Naive B cell (primary cell): ENCODE data around the gene CD19. TPM values are rescaled to one million over a fixed set of nuclear protein-coding genes. Genes with fewer than 3 reads are reported as not detected.

Experiments
- ATAC-seq, 2 donors: fragments of 150-1000 bp; cut with Tn5 transposase; 2 replicates each; pipeline ENCODE4 v1.10.0; 2021; ENCODE audit warnings: low read depth in 2 of 2, mild to moderate bottlenecking in 2 of 2, moderate library complexity in 2 of 2
- DNase-seq: peaks from one replicate; pipeline ENCODE4 v3.0.0; 2022
- H3K27ac Mint-ChIP-seq, 6 donors: one replicate each; pipeline ENCODE4 v1.8.0; 2020 to 2022; ENCODE audit warnings: mild to moderate bottlenecking in 6 of 6, mixed read lengths in 6 of 6, moderate library complexity in 5 of 6, inconsistent platforms in 2 of 6
- H3K27me3 Mint-ChIP-seq, 3 donors: one replicate each; pipeline ENCODE4 v1.8.0; 2021 to 2022; ENCODE audit warnings: mixed read lengths in 3 of 3, mild to moderate bottlenecking in 1 of 3
- H3K36me3 Mint-ChIP-seq, 2 donors: one replicate each; pipeline ENCODE4 v1.8.0; 2020 to 2022; ENCODE audit warnings: mixed read lengths in 2 of 2, inconsistent platforms in 1 of 2, mild to moderate bottlenecking in 1 of 2
- H3K4me1 Mint-ChIP-seq, 3 donors: one replicate each; pipeline ENCODE4 v1.8.0; 2020 to 2022; ENCODE audit warnings: mixed read lengths in 3 of 3, inconsistent platforms in 1 of 3, mild to moderate bottlenecking in 1 of 3, moderate library complexity in 1 of 3
- H3K4me3 Mint-ChIP-seq, 8 donors: one replicate each; pipeline ENCODE4 v1.8.0; 2020 to 2022; ENCODE audit warnings: mild to moderate bottlenecking in 8 of 8, mixed read lengths in 8 of 8, moderate library complexity in 8 of 8, inconsistent platforms in 2 of 8
- H3K9me3 Mint-ChIP-seq, 7 donors: one replicate each; pipeline ENCODE4 v1.8.0; 2020 to 2022; ENCODE audit warnings: mixed read lengths in 7 of 7, mild to moderate bottlenecking in 5 of 7, inconsistent platforms in 2 of 7, moderate library complexity in 1 of 7
- polyA plus RNA-seq, 6 donors: library from polyadenylated mRNA; unstranded; fragments of 300-500 nt; fragmentation: Illumina TruSeq; gene quantifications; one replicate each; pipeline ENCODE4 v1.2.3, GENCODE V29; 2021; ENCODE audit warnings: low read depth in 6 of 6

The CD19 gene
- polyA plus RNA-seq, 6 donors from 2014 or later, result 280 to 597 (median 354) TPM

DNA sequence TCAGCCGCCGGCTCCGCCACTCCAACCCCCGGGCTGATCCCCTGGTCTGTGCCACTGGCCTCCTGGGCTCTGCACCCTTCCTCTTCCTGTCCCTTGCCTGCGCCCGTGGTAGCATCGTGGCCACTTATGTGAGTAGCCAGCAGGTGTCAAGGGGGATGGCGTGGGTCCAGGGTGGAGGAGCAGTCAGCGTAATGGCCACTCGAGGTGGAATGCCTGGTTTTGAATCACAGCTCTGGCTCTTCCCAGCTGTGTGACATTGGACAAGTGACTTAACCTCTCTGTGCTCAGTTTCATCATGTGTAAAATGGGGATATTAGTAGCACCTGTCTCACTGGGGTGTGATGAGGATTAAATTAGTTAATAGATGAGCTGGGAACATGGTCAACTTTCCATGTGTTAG, 50.6 kb downstream of the CD19 start:
- DNase-seq, result no peak
- H3K4me1 Mint-ChIP-seq, result peaks cover 29 to 42% (median 41%) of the 10 kb centered on the region in 3 donors
- no peak overlapping the region for H3K27ac Mint-ChIP-seq
- H3K4me3 Mint-ChIP-seq, result no peak overlapping the region
- H3K9me3 Mint-ChIP-seq, result peaks cover 4 to 7% (median 5%) of the 10 kb centered on the region in 7 donors
- peaks cover 4 to 12% (median 7%) of the 10 kb centered on the region in 3 donors for H3K27me3 Mint-ChIP-seq
- ATAC-seq, result no peak
- H3K36me3 Mint-ChIP-seq, result peaks cover 17 to 42% of the 10 kb centered on the region in 2 donors

DNA sequence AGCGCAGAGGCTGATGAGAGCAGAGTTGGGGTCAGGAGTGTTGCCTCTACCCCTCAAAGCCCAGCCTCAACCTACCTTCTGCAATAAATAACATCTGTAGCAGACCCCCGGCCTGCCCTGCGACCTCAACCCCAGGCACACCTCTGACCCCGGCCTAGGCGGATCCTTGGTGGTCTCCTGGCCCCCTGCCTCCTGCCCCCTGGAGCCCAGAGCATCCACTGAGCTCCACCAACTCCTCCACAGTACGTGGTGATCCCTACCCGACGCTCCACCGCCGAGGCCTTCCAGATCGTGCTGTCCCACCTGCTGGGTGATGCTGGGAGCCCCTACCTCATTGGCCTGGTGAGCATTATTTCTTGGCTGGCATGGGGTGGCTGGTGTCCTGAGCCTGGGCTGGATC, 51.2 kb downstream of the CD19 start:
- H3K4me1 Mint-ChIP-seq, result peaks cover 24 to 37% (median 36%) of the 10 kb centered on the region in 3 donors

DNA sequence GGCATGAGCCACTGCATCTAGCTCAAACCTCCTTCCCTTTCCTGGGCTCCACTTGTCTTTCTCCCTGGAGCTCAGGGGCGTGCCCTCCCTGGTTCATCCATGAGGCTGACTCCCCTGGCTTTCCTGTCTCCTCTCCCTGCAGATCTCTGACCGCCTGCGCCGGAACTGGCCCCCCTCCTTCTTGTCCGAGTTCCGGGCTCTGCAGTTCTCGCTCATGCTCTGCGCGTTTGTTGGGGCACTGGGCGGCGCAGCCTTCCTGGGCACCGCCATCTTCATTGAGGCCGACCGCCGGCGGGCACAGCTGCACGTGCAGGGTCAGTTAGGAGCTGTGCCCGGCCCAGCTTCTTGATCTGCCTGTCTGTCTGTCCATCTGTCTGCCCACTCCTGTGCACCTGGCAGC, 51.9 kb downstream of the CD19 start:
- Mint-ChIP-seq H3K9me3 (peaks cover 5 to 9% (median 8%) of the 10 kb centered on the region in 7 donors), H3K36me3 (peaks cover 16 to 42% of the 10 kb centered on the region in 2 donors), H3K4me1 (peaks cover 17 to 30% (median 29%) of the 10 kb centered on the region in 3 donors), H3K27me3 (peaks cover 4 to 12% (median 7%) of the 10 kb centered on the region in 3 donors), H3K27ac (peak overlapping the region in 1 of 6 donors; percentile 63), H3K4me3 (peak overlapping the region in 4 of 8 donors; percentile 1 to 53 (median 23))
- DNase-seq (no peak), ATAC-seq (no peak)

More for the DNA sequence above, 51.2 kb downstream of the CD19 start:
- Mint-ChIP-seq H3K9me3 (peaks cover 5 to 9% (median 8%) of the 10 kb centered on the region in 7 donors), H3K27ac (no peak overlapping the region), H3K27me3 (peaks cover 4 to 12% (median 7%) of the 10 kb centered on the region in 3 donors), H3K4me3 (no peak overlapping the region), H3K36me3 (peaks cover 20 to 48% of the 10 kb centered on the region in 2 donors)
- no peak for DNase-seq
- no peak for ATAC-seq

DNA sequence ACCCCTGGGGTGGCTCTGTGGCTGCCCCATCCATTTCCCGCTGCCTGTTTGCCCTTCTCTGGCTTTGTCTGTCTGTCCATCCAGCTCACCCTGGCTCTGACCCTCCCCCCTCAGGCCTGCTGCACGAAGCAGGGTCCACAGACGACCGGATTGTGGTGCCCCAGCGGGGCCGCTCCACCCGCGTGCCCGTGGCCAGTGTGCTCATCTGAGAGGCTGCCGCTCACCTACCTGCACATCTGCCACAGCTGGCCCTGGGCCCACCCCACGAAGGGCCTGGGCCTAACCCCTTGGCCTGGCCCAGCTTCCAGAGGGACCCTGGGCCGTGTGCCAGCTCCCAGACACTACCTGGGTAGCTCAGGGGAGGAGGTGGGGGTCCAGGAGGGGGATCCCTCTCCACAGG, 52.3 kb downstream of the CD19 start:
- Mint-ChIP-seq H3K27me3 (peaks cover 4 to 12% (median 7%) of the 10 kb centered on the region in 3 donors), H3K4me1 (peaks cover 17 to 30% (median 28%) of the 10 kb centered on the region in 3 donors), H3K27ac (no peak overlapping the region), H3K4me3 (peak overlapping the region in 4 of 8 donors; percentile 1 to 71 (median 38)), H3K36me3 (peaks cover 15 to 40% of the 10 kb centered on the region in 2 donors), H3K9me3 (peaks cover 5 to 9% (median 8%) of the 10 kb centered on the region in 7 donors)
- ATAC-seq, result no peak
- no peak for DNase-seq

DNA sequence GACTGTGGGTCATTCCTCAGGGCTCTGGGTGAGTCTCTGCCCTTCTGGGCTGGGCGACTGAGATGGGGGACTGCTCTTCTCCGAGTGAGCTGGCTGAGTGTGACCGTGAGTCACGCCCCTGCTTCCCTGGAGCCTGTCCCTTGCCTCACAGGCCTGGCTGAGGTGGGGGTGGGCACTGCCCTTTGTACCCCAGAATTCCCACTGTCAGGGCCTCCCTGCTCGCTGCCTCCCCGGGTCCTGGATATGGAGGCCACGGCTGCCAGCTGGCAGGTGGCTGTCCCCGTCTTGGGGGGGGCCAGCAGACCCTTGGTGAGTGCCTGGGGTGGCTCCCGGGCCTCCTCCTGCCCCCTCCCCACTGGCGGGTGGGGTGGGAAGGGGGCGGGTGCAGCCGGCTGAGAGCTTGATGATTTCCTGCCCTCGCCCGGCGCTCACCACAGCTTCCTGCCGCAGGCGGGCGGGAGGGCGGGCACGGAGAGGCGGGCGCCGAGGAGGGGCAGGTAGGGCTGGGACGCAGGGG, 52.9 kb downstream of the CD19 start, which contains the start of gene LAT:
Gene LAT (plus strand): TSS at position 434 of the 517 bp plus-strand sequence. CDS start 366 bp downstream, outside the sequence.
- H3K9me3 Mint-ChIP-seq, result peaks cover 5 to 9% (median 8%) of the 10 kb centered on the region in 7 donors
- peaks cover 17 to 30% (median 28%) of the 10 kb centered on the region in 3 donors for H3K4me1 Mint-ChIP-seq
- H3K27ac Mint-ChIP-seq, result peak within 1 kb of the TSS in 1 of 6 donors; percentile 56
- DNase-seq (peak; percentile 40), ATAC-seq (peak; percentile 87 to 93)
- peak within 1 kb of the TSS; percentile 20 to 81 (median 72) for H3K4me3 Mint-ChIP-seq
- peaks cover 15 to 40% of the 10 kb centered on the region in 2 donors for H3K36me3 Mint-ChIP-seq
- peaks cover 4 to 12% (median 7%) of the 10 kb centered on the region in 3 donors for H3K27me3 Mint-ChIP-seq

DNA sequence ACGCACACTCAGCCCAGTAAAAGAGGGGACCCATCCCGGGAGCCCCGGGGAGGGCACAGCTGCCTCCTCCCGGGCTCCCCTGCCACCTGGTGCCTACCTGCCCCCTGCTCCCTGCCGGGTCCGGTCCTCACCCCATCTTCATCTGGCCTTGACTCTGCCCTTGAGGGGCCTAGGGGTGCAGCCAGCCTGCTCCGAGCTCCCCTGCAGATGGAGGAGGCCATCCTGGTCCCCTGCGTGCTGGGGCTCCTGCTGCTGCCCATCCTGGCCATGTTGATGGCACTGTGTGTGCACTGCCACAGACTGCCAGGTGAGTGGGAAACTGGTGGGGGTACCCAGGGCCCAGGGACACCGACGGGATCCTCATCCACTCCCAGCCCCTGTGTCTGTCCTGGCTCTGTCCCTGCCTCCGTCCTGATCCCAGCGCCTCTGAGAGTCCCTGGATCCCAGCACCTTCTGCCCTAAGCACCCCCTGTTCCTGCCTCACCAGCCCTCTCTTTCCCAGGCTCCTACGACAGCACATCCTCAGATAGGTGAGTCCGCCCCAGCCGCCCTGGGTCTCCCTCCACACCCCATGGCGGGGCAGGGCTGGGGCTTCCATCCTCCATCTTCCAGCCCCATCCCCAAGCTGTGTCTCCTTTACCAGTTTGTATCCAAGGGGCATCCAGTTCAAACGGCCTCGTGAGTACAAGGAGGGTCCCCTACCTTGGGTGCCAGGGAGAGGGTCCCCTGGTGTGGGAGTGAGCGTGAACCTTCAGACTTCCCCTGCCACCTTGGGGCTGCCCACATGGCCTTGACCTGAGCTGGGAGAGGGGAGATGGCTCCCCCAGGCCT, 53.7 kb downstream of the CD19 start:
- peaks cover 5 to 9% (median 8%) of the 10 kb centered on the region in 7 donors for H3K9me3 Mint-ChIP-seq
- DNase-seq (no peak), ATAC-seq (peak; percentile 10 to 15)
- H3K27me3 Mint-ChIP-seq, result peaks cover 4 to 12% (median 7%) of the 10 kb centered on the region in 3 donors
- peaks cover 15 to 40% of the 10 kb centered on the region in 2 donors for H3K36me3 Mint-ChIP-seq
- H3K4me1 Mint-ChIP-seq, result peaks cover 17 to 30% (median 28%) of the 10 kb centered on the region in 3 donors
- peak overlapping the region in 1 of 6 donors; percentile 56 for H3K27ac Mint-ChIP-seq
- H3K4me3 Mint-ChIP-seq, result peak overlapping the region in 7 of 8 donors; percentile 20 to 81 (median 73)

DNA sequence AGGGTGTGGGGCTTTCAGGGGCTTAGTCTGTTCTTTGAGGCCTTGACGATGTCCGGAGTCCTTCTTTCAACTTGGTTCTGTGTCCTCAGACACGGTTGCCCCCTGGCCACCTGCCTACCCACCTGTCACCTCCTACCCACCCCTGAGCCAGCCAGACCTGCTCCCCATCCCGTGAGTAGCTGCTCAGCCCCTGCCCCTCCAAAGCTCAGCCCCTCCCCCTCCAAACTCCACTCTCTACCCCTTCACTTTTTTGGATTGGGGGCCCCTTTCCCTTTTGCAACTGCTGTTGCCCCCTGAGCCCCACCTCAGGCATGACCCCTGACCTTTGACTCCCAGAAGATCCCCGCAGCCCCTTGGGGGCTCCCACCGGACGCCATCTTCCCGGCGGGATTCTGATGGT, 54.3 kb downstream of the CD19 start:
- DNase-seq, result no peak
- no peak for ATAC-seq
- Mint-ChIP-seq H3K27ac (no peak overlapping the region), H3K4me3 (peak overlapping the region in 4 of 8 donors; percentile 22 to 79 (median 74)), H3K9me3 (peaks cover 5 to 9% (median 8%) of the 10 kb centered on the region in 7 donors), H3K36me3 (peaks cover 15 to 40% of the 10 kb centered on the region in 2 donors), H3K27me3 (peaks cover 4 to 12% (median 7%) of the 10 kb centered on the region in 3 donors), H3K4me1 (peaks cover 17 to 30% (median 28%) of the 10 kb centered on the region in 3 donors)

DNA sequence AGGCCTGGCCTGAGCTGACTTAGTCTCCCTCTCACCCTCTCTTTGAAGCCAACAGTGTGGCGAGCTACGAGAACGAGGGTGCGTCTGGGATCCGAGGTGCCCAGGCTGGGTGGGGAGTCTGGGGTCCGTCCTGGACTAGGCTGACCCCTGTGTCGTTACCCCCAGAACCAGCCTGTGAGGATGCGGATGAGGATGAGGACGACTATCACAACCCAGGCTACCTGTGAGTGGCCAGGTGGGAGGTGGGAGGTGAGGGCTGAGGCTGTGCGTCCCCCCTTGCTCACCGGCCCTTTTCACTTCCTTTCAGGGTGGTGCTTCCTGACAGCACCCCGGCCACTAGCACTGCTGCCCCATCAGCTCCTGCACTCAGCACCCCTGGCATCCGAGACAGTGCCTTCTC, 54.7 kb downstream of the CD19 start:
- ATAC-seq, result no peak
- no peak for DNase-seq
- H3K27me3 Mint-ChIP-seq, result peaks cover 4 to 12% (median 7%) of the 10 kb centered on the region in 3 donors
- no peak overlapping the region for H3K27ac Mint-ChIP-seq
- peaks cover 15 to 38% of the 10 kb centered on the region in 2 donors for H3K36me3 Mint-ChIP-seq
- H3K9me3 Mint-ChIP-seq, result peaks cover 5 to 9% (median 8%) of the 10 kb centered on the region in 7 donors
- H3K4me3 Mint-ChIP-seq, result no peak overlapping the region
- peaks cover 17 to 30% (median 28%) of the 10 kb centered on the region in 3 donors for H3K4me1 Mint-ChIP-seq

DNA sequence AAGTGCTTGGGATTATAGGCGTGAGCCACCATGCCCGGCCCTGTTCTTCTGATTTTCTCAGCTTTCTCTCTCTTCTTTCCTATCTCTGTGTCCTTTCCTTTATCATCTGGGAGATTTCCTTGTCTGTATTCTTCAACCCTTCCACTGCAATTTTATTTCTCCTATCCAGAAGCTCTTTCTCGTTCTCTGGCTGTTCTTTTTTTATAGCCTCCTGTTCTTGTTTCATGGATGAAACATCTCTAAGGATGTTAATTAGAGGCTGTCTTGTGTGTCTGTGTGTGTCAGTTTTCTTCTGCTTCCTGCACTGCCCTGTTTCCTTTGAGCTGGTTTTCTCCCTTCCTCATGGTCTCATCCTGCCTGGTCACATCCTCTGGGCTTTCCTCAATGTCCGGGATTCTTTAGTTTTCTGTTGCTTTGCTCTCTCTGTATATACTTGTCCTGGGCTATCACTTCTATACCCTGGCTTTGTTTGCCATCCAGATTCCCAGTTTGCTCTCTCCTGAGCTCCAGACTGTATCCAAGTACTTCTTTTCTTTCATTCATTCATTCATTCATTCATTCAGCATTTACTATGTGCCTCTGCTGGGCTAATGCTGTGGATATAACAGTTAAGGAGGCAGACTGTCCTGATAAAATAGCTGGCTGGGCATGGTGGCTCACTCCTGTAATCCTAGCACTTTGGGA, 55.5 kb downstream of the CD19 start:
- peaks cover 17 to 30% (median 28%) of the 10 kb centered on the region in 3 donors for H3K4me1 Mint-ChIP-seq
- ATAC-seq (no peak), DNase-seq (no peak)
- peaks cover 4 to 12% (median 7%) of the 10 kb centered on the region in 3 donors for H3K27me3 Mint-ChIP-seq
- H3K36me3 Mint-ChIP-seq, result peaks cover 15 to 30% of the 10 kb centered on the region in 2 donors
- peak overlapping the region in 2 of 6 donors; percentile 2 to 65 for H3K27ac Mint-ChIP-seq
- peaks cover 4 to 9% (median 7%) of the 10 kb centered on the region in 7 donors for H3K9me3 Mint-ChIP-seq
- peak overlapping the region in 4 of 8 donors; percentile 6 to 68 (median 44) for H3K4me3 Mint-ChIP-seq

Other genes with a start within 250 kb of the CD19 start
- 100 to 1,000 TPM; 140 to 243 (median 203) TPM for gene EIF3C, start 220.5 kb upstream of the CD19 start, polyA plus RNA-seq
- gene NPIPB9, start 180.2 kb upstream of the CD19 start, polyA plus RNA-seq, result 1 to 10 TPM in 1 of 6 donors, under 1 TPM in 4, not detected in 1; 0.29 to 1.1 (median 0.64) TPM
- 10 to 100 TPM in 5 of 6 donors, 1 to 10 TPM in 1; 3.6 to 38.2 (median 20.0) TPM for gene ATXN2L, start 109.0 kb upstream of the CD19 start, polyA plus RNA-seq
- 100 to 1,000 TPM; 123 to 231 (median 129) TPM for gene TUFM, start 85.6 kb upstream of the CD19 start, polyA plus RNA-seq
- 1 to 10 TPM in 5 of 6 donors, under 1 TPM in 1; 1.00 to 4.7 (median 2.7) TPM for gene SH2B1, start 68.1 kb upstream of the CD19 start, polyA plus RNA-seq
- gene ATP2A1, start 53.5 kb upstream of the CD19 start, polyA plus RNA-seq, result not detected
- gene RABEP2, start 6.7 kb upstream of the CD19 start, polyA plus RNA-seq, result 10 to 100 TPM in 5 of 6 donors, 1 to 10 TPM in 1; 6.9 to 40.4 (median 21.2) TPM
- 10 to 100 TPM; 17.8 to 32.2 (median 24.2) TPM for gene NFATC2IP, start 19.0 kb downstream of the CD19 start, polyA plus RNA-seq
- 10 to 100 TPM; 11.4 to 29.9 (median 19.0) TPM for gene SPNS1, start 42.8 kb downstream of the CD19 start, polyA plus RNA-seq
- gene LAT, start 53.1 kb downstream of the CD19 start, polyA plus RNA-seq, result 1 to 10 TPM in 4 of 6 donors, under 1 TPM in 2; 0.29 to 3.7 (median 1.6) TPM